RPMI7951 (cell line): ENCODE results near the gene SKI. TPM values are rescaled to one million over a fixed set of nuclear protein-coding genes. Genes with fewer than 3 reads are reported as not detected.
A peak's percentile ranks its signal among the peaks of the same experiment; 100 is the strongest.

Experiments used
- DNase-seq: peaks from one replicate; pipeline ENCODE4 v3.0.0-alpha.2; 2012; ENCODE audit warnings: low read depth
- total RNA-seq: library from RNA; depleted of rRNA; stranded (reverse); fragments of >200 nt; shearing (Covaris generic); gene quantifications from 2 replicates; pipeline ENCODE4 v1.2.3, GENCODE V29; 2014

The SKI gene
- total RNA-seq, 1 experiment from 2014 or later: 3.5 TPM

- DNase-seq: peak; percentile 53
Measured at GRCh38 chr1:2229911-2230731, 2.0 kb downstream of the SKI start.

GRCh38 chr1:2230781-2231531 is 2.8 kb downstream of the SKI start:
- peak; percentile 49 for DNase-seq

- peak; percentile 63 for DNase-seq
Measured at GRCh38 chr1:2231532-2232254, 3.6 kb downstream of the SKI start.

- DNase-seq: no peak
Measured at GRCh38 chr1:2232255-2232915, 4.3 kb downstream of the SKI start.

- no peak for DNase-seq
Measured at GRCh38 chr1:2232916-2233438, 4.9 kb downstream of the SKI start.

GRCh38 chr1:2233468-2233867 is 5.3 kb downstream of the SKI start:
- no peak for DNase-seq

- peak; percentile 90 for DNase-seq
Measured at GRCh38 chr1:2233997-2234761, 6.1 kb downstream of the SKI start.

- DNase-seq: no peak
Measured at GRCh38 chr1:2234762-2235113, 6.6 kb downstream of the SKI start.

- no peak for DNase-seq
Measured at GRCh38 chr1:2235300-2235998, 7.3 kb downstream of the SKI start.

- DNase-seq: no peak
Measured at GRCh38 chr1:2236695-2237677, 8.9 kb downstream of the SKI start.

GRCh38 chr1:2237773-2238172 is 9.7 kb downstream of the SKI start:
- DNase-seq: no peak

GRCh38 chr1:2238361-2239012 is 10.4 kb downstream of the SKI start:
- no peak for DNase-seq

GRCh38 chr1:2239013-2239370 is 10.9 kb downstream of the SKI start:
- DNase-seq: no peak

GRCh38 chr1:2239384-2239985 is 11.4 kb downstream of the SKI start:
- no peak for DNase-seq

GRCh38 chr1:2240270-2241156 is 12.4 kb downstream of the SKI start:
- no peak for DNase-seq

GRCh38 chr1:2241820-2242219 is 13.7 kb downstream of the SKI start:
- no peak for DNase-seq
